Activated T-helper 9 cell treated with anti-CD3 and anti-CD28 coated beads, Interleukin-2, amount 50 U/mL, for 16 hours (primary cell): ENCODE results near the gene ISYNA1.

Experiments used
- DNase-seq: peaks from one replicate; pipeline ENCODE4 v3.0.0-alpha.2; 2020; ENCODE audit warnings: low read depth

ISYNA1 gene

DNA sequence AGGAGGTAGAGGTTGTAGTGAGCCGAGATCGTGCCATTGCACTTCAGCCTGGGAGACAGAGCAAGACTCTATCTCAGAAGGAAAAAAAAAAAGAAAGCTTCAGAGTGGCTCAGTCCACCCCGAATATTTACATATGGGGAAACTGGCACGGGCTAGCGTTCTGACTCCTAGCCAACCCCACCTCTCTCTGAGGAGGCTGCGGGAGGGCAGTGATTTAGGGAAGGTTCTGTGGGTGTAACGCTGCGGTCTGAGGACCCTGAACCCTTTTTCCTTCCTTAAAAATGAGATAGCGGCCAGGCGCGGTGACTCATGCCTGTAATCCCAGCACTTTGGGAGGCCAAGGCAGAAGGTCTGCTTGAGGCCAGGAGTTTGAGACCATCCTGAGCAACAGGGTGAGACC is 45.5 kb downstream of the ISYNA1 start:
- DNase-seq = no peak

- no peak for DNase-seq
Observed at GRCh38 chr19:18391509-18392075, 46.3 kb downstream of the ISYNA1 start.

GRCh38 chr19:18390065-18390907 is 47.6 kb downstream of the ISYNA1 start:
- DNase-seq = no peak

- DNase-seq = no peak
Observed at GRCh38 chr19:18389726-18390064, 48.2 kb downstream of the ISYNA1 start.

DNA sequence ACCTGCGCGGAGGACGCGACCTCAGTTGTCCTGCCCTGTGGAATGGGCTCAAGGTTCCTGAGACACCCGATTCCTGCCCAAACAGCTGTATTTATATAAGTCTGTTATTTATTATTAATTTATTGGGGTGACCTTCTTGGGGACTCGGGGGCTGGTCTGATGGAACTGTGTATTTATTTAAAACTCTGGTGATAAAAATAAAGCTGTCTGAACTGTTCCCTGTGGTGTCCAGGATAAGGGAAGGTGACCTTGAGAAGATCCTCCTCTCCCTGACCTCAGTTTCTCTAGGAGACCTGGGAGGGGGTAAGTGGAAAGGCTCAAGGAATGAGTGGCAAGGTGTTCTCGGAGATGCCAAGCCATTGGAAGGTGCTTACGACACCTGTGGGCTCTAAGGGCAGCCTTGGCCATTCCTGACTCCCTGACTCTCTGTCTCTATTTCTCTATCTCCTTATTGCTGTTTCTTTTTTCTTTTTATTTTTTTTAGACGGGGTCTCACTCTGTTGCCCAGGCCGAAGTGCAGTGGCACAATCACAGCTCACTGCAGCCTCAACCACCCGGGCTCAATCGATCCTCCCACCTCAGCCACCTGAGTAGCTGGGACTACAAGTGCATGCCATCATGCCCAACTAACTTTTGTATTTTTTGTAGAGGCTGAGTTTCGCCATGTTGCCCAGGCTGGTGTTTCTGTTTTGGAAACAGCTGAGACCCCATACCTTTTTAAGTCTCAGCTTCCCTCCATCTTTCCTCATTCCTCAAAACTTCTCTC is 48.8 kb downstream of the ISYNA1 start:
- no peak for DNase-seq

GRCh38 chr19:18388100-18388959 is 49.6 kb downstream of the ISYNA1 start:
- DNase-seq = peak; percentile 71

GRCh38 chr19:18386543-18387271 is 51.2 kb downstream of the ISYNA1 start:
- DNase-seq = no peak

- no peak for DNase-seq
Observed at GRCh38 chr19:18385675-18386542, 52.0 kb downstream of the ISYNA1 start, which contains the start of gene GDF15. Gene GDF15 (plus strand): TSS chr19:18386158. CDS start chr19:18386190, 32 bp downstream.

- DNase-seq = no peak
Observed at GRCh38 chr19:18385359-18385674, 52.6 kb downstream of the ISYNA1 start.

GRCh38 chr19:18384775-18385174 is 53.2 kb downstream of the ISYNA1 start:
- no peak for DNase-seq
